Kidney (tissue), 14 donors: ENCODE results near the gene PGAM5. TPM values are rescaled to one million over a fixed set of nuclear protein-coding genes. Genes with fewer than 3 reads are reported as not detected.

ENCODE experiments used
- DNase-seq, 5 donors: peaks; one replicate each; pipeline ENCODE4 v3.0.0-alpha.2; 2013 to 2020
- FAIRE-seq: peaks from 2 replicates; lab custom pipeline; 2012; peaks lifted over from hg19 to GRCh38; lab: Jason Lieb, UNC
- H3K27ac ChIP-seq, 2 donors: one replicate each; pipeline ENCODE4 v1.7.0; 2013; ENCODE audit warnings: low read depth in 2 of 2, low read length in 2 of 2, inconsistent platforms in 1 of 2
- H3K27me3 ChIP-seq: one replicate; pipeline ENCODE4 v1.7.1; 2013; ENCODE audit warnings: low read length, inconsistent platforms; ENCODE audit not compliant: control insufficient read depth, insufficient read depth
- H3K36me3 ChIP-seq, 3 donors: one replicate each; pipeline versions ENCODE4 v1.7.0 to v1.7.1; 2013; ENCODE audit warnings: low read length in 3 of 3, control low read depth in 1 of 3, inconsistent platforms in 1 of 3; ENCODE audit not compliant: insufficient read depth in 3 of 3, control insufficient read depth in 2 of 3
- H3K4me1 ChIP-seq, 3 donors: one replicate each; pipeline versions ENCODE4 v1.7.0 to v1.7.1; 2013; ENCODE audit warnings: low read length in 3 of 3, inconsistent platforms in 1 of 3, low read depth in 1 of 3; ENCODE audit not compliant: control insufficient read depth in 2 of 3, insufficient read depth in 2 of 3
- H3K4me3 ChIP-seq, 3 donors: one replicate each; pipeline versions ENCODE4 v1.7.0 to v1.8.1; 2013; ENCODE audit warnings: low read length in 3 of 3, control low read depth in 1 of 3, inconsistent platforms in 1 of 3
- H3K9ac ChIP-seq, 3 donors: one replicate each; pipeline versions ENCODE4 v1.7.0 to v1.7.1; 2013; ENCODE audit warnings: low read length in 3 of 3, control low read depth in 1 of 3, inconsistent platforms in 1 of 3
- H3K9me3 ChIP-seq, 3 donors: one replicate each; pipeline versions ENCODE4 v1.7.0 to v1.7.1; 2013; ENCODE audit warnings: low read length in 3 of 3, control low read depth in 1 of 3, inconsistent platforms in 1 of 3; ENCODE audit not compliant: control insufficient read depth in 2 of 3, insufficient read depth in 1 of 3
- intact Hi-C: fragments of 100-400 bp; cut with DNase I; formaldehyde crosslinking; loops from one replicate; pipeline ENCODE4 v1.11.1; 2022
- polyA plus RNA-seq: library from polyadenylated mRNA; stranded (reverse); fragments of 350-450 nt; fragmentation: Illumina TruSeq; extraction: RNeasy Lipid Tissue Mini Kit (QIAGEN cat#74804); gene quantifications from one replicate; pipeline ENCODE4 v1.2.3, GENCODE V29; 2014; ENCODE audit warnings: low read depth, low replicate concordance; ENCODE audit not compliant: insufficient read depth
- total RNA-seq: library from RNA; stranded (reverse); fragmentation: NEBNext Ultra II Directional; extraction: Animal tissue kit (Norgen Biotek cat#: 25700); gene quantifications from one replicate; pipeline ENCODE4 v1.2.1, GENCODE V29; 2021
- TF ChIP-seq, protein P1 (sequence below): IDR thresholded peaks from 3 replicates; pipeline ENCODE4 v1.5.1; 2012; ENCODE audit warnings: mild to moderate bottlenecking, moderate library complexity, borderline replicate concordance; ENCODE audit not compliant: insufficient read depth; ENCODE audit errors: extremely low read depth
- donor health status: control.
- donor health status: control.
- donor health status: control.
- donor health status: control.
- donor health status: control.
- donor health status: DM: yes; HTN: yes; CAD: no.
- donor health status: Normal renal cell carcinoma (clear cell type).

The PGAM5 gene
- total and polyA plus RNA-seq, 2 donors from 2014 or later = 19.4 to 33.5 TPM

DNA sequence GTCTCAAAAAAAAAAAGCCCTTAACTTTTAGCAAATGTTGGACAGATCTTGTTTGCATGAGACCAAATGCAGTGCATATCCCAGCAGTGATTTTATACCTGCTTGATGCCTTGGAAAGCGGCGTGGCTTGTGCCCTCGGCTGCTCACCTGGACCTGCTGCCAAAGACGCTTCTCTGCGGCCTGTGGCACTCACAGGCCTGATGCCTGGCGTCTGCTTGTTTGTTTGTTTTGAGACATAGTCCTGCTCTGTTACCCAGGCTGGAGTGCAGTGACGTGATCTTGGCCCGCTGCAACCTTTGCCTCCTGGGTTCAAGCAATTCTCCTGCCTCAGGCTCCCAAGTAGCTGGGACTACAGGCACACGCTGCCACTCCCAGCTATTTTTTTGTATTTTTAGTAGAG is 5.2 kb downstream of the PGAM5 start:
- TF ChIP-seq, protein P1, sequence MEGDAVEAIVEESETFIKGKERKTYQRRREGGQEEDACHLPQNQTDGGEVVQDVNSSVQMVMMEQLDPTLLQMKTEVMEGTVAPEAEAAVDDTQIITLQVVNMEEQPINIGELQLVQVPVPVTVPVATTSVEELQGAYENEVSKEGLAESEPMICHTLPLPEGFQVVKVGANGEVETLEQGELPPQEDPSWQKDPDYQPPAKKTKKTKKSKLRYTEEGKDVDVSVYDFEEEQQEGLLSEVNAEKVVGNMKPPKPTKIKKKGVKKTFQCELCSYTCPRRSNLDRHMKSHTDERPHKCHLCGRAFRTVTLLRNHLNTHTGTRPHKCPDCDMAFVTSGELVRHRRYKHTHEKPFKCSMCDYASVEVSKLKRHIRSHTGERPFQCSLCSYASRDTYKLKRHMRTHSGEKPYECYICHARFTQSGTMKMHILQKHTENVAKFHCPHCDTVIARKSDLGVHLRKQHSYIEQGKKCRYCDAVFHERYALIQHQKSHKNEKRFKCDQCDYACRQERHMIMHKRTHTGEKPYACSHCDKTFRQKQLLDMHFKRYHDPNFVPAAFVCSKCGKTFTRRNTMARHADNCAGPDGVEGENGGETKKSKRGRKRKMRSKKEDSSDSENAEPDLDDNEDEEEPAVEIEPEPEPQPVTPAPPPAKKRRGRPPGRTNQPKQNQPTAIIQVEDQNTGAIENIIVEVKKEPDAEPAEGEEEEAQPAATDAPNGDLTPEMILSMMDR = no peak
- Histone ChIP-seq H3K9ac (no peak overlapping the region), H3K9me3 (no peaks in the 10 kb centered on the region), H3K4me1 (no peaks in the 10 kb centered on the region), H3K27me3 (no peaks in the 10 kb centered on the region), H3K27ac (no peak overlapping the region), H3K36me3 (peaks cover 0 to 8% (median 4%) of the 10 kb centered on the region in 3 donors), H3K4me3 (no peak overlapping the region)
- FAIRE-seq = no peak
- no peak for DNase-seq
- intact Hi-C loops = no loop called here

DNA sequence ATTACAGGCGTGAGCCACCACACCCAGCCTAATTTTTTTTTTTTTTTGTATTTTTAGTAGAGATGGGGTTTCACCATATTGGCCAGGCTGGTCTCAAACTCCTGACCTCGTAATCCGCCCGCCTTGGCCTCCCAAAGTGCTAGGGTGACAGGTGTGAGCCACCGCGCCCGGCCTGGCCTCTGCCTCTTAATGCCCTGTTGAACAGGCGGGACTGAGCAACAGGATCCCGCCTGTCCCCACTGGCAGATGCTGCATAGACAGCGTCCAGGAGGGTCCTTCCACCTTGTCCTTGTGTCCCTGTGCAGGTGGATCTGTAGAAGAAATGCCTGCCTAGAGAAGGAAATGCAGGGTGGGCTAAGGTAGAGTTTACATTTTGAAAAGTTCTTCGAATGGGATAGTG is 5.7 kb downstream of the PGAM5 start:
- Histone ChIP-seq H3K36me3 (peaks cover 0 to 8% (median 4%) of the 10 kb centered on the region in 3 donors), H3K9ac (no peak overlapping the region), H3K9me3 (no peaks in the 10 kb centered on the region), H3K4me1 (no peaks in the 10 kb centered on the region), H3K27me3 (no peaks in the 10 kb centered on the region), H3K27ac (no peak overlapping the region), H3K4me3 (no peak overlapping the region)
- TF ChIP-seq, protein P1 = no peak
- FAIRE-seq = no peak
- intact Hi-C loops = no loop called here
- DNase-seq = no peak

DNA sequence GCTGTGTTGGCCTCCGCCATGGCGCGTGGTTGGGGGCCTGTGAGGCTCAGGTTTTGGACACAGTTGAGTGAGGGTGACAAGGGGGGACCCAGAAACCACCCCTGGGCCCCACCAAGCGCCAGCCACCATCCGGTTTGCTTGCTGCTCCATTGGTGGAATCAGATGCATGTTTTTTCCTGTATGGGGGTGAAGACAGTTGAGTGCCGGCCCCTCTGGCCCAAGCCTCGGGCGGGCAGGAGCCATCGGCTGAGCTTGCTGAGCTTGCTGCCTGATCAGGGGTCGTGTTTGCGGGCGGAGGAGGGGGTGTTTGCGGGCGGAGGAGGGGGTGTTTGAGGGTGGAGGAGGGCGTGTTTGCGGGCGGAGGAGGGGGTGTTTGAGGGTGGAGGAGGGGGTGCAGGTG is 6.4 kb downstream of the PGAM5 start:
- FAIRE-seq = no peak
- intact Hi-C loops = no loop called here
- no peak for DNase-seq
- no peaks in the 10 kb centered on the region for H3K27me3 ChIP-seq
- H3K9me3 ChIP-seq = no peaks in the 10 kb centered on the region
- H3K36me3 ChIP-seq = peaks cover 0 to 8% (median 4%) of the 10 kb centered on the region in 3 donors
- H3K27ac ChIP-seq = no peak overlapping the region
- no peak overlapping the region for H3K9ac ChIP-seq
- no peaks in the 10 kb centered on the region for H3K4me1 ChIP-seq
- TF ChIP-seq, protein P1 = no peak
- no peak overlapping the region for H3K4me3 ChIP-seq
